HCT116 (cell line): ENCODE data around the gene GRIN3B. TPM values are rescaled to one million over a fixed set of nuclear protein-coding genes. Genes with fewer than 3 reads are reported as not detected.

Source experiments
- ATAC-seq: fragments of 200-7000 bp; cut with Tn5 transposase; 2 replicates; pipeline ENCODE4 v1.9.1; 2020; ENCODE audit warnings: mild to moderate bottlenecking, moderate library complexity
- BruUV-seq: library from RNA; stranded (reverse); fragments of 400-500 nt; replicated peaks from 2 replicates; lab custom pipeline; 2021; lab: Mats Ljungman, UMichigan
- CTCF ChIA-PET: fragments of 300-600 bp; sonication (Branson Sonifier 250); formaldehyde crosslinking; loops from one replicate; lab custom pipeline; 2021; ENCODE audit warnings: antibody characterized with exemption; lab: Charles Lee
- POLR2A ChIA-PET: fragments of 300-600, 350-600 bp; sonication (Branson Sonifier 250); formaldehyde crosslinking; loops from one replicate; lab custom pipeline; 2021; ENCODE audit warnings: antibody characterized with exemption; lab: Charles Lee
- RAD21 ChIA-PET, 2 experiments: fragments of 300-600 bp; sonication (Branson Sonifier 250); formaldehyde crosslinking; loops; one replicate each; lab custom pipeline; 2023; ENCODE audit warnings: low total read pairs in 2 of 2; ENCODE audit not compliant: uncharacterized antibody in 2 of 2, unreplicated experiment in 2 of 2, low non-redundant PET in 1 of 2; lab: Charles Lee
- DNase-seq: peaks from one replicate; pipeline ENCODE4 v3.0.0-alpha.2; 2010; ENCODE audit warnings: low read depth, low spot score
- H2AFZ ChIP-seq: fragments of 200-600 bp; shearing (Covaris generic), sonication (generic); 2 replicates; pipeline ENCODE4 v1.6.1; 2017; ENCODE audit warnings: low read depth, mixed run types, mixed read lengths, antibody characterized with exemption, low read length; ENCODE audit not compliant: poor library complexity, severe bottlenecking
- H3K27ac ChIP-seq: 2 replicates; pipeline ENCODE4 v1.5.1; 2012; ENCODE audit warnings: low read depth, low read length
- H3K27me3 ChIP-seq: fragments of 200-600 bp; sonication (generic); 2 replicates; pipeline ENCODE4 v1.6.1; 2016; ENCODE audit warnings: mixed run types, low read length, mixed read lengths; ENCODE audit not compliant: insufficient read depth
- H3K36me3 ChIP-seq, 2 experiments: fragments of 200-500 bp in 1 of 2; fragments of 200-600 bp in 1 of 2; sonication (Bioruptor generic) in 1 of 2; sonication (generic) in 1 of 2; 2 replicates each; pipeline versions ENCODE4 v1.5.1 to v1.6.1; 2014 to 2016; ENCODE audit warnings: low read length in 2 of 2, inconsistent platforms in 1 of 2, mixed read lengths in 1 of 2, mixed run types in 1 of 2; ENCODE audit not compliant: insufficient read depth in 2 of 2, control insufficient read depth in 1 of 2
- H3K4me1 ChIP-seq, 2 experiments: fragments of 200-600 bp in 1 of 2; sonication (generic) in 1 of 2; 2 replicates each; pipeline versions ENCODE4 v1.5.1 to v1.6.1; 2012 to 2017; ENCODE audit warnings: low read length in 2 of 2, inconsistent platforms in 1 of 2, mild to moderate bottlenecking in 1 of 2, mixed read lengths in 1 of 2, mixed run types in 1 of 2, moderate library complexity in 1 of 2; ENCODE audit not compliant: insufficient read depth in 2 of 2, control insufficient read depth in 1 of 2
- H3K4me2 ChIP-seq: fragments of 200-600 bp; sonication (generic); 2 replicates; pipeline ENCODE4 v1.6.1; 2017; ENCODE audit warnings: mixed run types, low read length, mixed read lengths
- H3K4me3 ChIP-seq, 2 experiments: fragments of 200-600 bp in 1 of 2; sonication (generic) in 1 of 2; replicated peaks in 1 of 2; 2 replicates each; pipeline ENCODE4 v1.5.1; 2011 to 2016; ENCODE audit warnings: low read length in 2 of 2, control low read depth in 1 of 2, low read depth in 1 of 2, mild to moderate bottlenecking in 1 of 2, mixed read lengths in 1 of 2, mixed run types in 1 of 2
- H3K79me2 ChIP-seq: fragments of 200-600 bp; sonication (generic); 2 replicates; pipeline ENCODE4 v1.6.1; 2017; ENCODE audit warnings: mild to moderate bottlenecking, mixed run types, low read length, moderate library complexity, mixed read lengths; ENCODE audit not compliant: insufficient read depth
- H3K9ac ChIP-seq: fragments of 200-600 bp; sonication (generic); 2 replicates; pipeline ENCODE4 v1.6.1; 2016; ENCODE audit warnings: low read length, mixed read lengths
- H3K9me2 ChIP-seq: fragments of 200-600 bp; sonication (generic), shearing (Covaris generic); 2 replicates; pipeline ENCODE4 v1.6.1; 2017; ENCODE audit warnings: mixed run types, mild to moderate bottlenecking, moderate library complexity; ENCODE audit not compliant: insufficient read depth
- H3K9me3 ChIP-seq, 2 experiments: fragments of 200-500 bp in 1 of 2; fragments of 200-600 bp in 1 of 2; sonication (Bioruptor generic) in 1 of 2; sonication (generic) in 1 of 2; 2 replicates each; pipeline ENCODE4 v1.6.1; 2014 to 2017; ENCODE audit warnings: low read length in 2 of 2, mixed read lengths in 2 of 2, inconsistent platforms in 1 of 2, low read depth in 1 of 2, mild to moderate bottlenecking in 1 of 2, mixed run types in 1 of 2, moderate library complexity in 1 of 2; ENCODE audit not compliant: control insufficient read depth in 1 of 2, insufficient read depth in 1 of 2
- H4K20me1 ChIP-seq: fragments of 200-600 bp; sonication (generic), shearing (Covaris generic); 2 replicates; pipeline ENCODE4 v1.6.1; 2017; ENCODE audit warnings: mixed run types, mild to moderate bottlenecking, moderate library complexity; ENCODE audit not compliant: insufficient read depth
- CBX3 ChIP-seq: IDR thresholded peaks from 2 replicates; pipeline ENCODE4 v1.6.1; 2012; ENCODE audit warnings: low read depth
- EGR1 ChIP-seq: IDR thresholded peaks from 2 replicates; pipeline ENCODE4 v1.6.1; 2012; ENCODE audit warnings: low read depth
- ELF1 ChIP-seq: IDR thresholded peaks from 2 replicates; pipeline ENCODE4 v1.6.1; 2012; ENCODE audit warnings: low read depth, borderline replicate concordance
- EZH2 ChIP-seq: fragments of 200-600 bp; sonication (generic); IDR thresholded peaks from 2 replicates; pipeline ENCODE4 v1.6.1; 2017; ENCODE audit warnings: antibody characterized with exemption, mixed run types
- EZH2phosphoT487 ChIP-seq: fragments of 200-600 bp; IDR thresholded peaks from 2 replicates; pipeline ENCODE4 v1.6.1; 2018; ENCODE audit warnings: antibody characterized with exemption, borderline replicate concordance
- FOSL1 ChIP-seq: IDR thresholded peaks from 2 replicates; pipeline ENCODE4 v1.6.1; 2012; ENCODE audit warnings: low read depth
- JUND ChIP-seq: IDR thresholded peaks from 2 replicates; pipeline ENCODE4 v1.6.1; 2012
- POLR2A ChIP-seq: IDR thresholded peaks from 2 replicates; pipeline ENCODE4 v1.7.0; 2011; ENCODE audit warnings: borderline replicate concordance; ENCODE audit not compliant: insufficient read depth, insufficient read length; ENCODE audit errors: extremely low read depth
- POLR2AphosphoS5 ChIP-seq: IDR thresholded peaks from 2 replicates; pipeline ENCODE4 v1.6.1; 2011; ENCODE audit warnings: mild to moderate bottlenecking, low read depth, low read length, moderate library complexity
- RAD21 ChIP-seq: IDR thresholded peaks from 2 replicates; pipeline ENCODE4 v1.6.1; 2012; ENCODE audit warnings: low read depth, mild to moderate bottlenecking
- SIN3A ChIP-seq: IDR thresholded peaks from 2 replicates; pipeline ENCODE4 v1.6.1; 2012; ENCODE audit warnings: low read depth
- SP1 ChIP-seq: IDR thresholded peaks from 2 replicates; pipeline ENCODE4 v1.6.1; 2012; ENCODE audit warnings: low read depth
- TCF7L2 ChIP-seq: IDR thresholded peaks from 2 replicates; pipeline ENCODE4 v1.7.0; 2011; ENCODE audit warnings: borderline replicate concordance, inconsistent platforms; ENCODE audit not compliant: insufficient read depth, insufficient read length; ENCODE audit errors: extremely low read depth
- YY1 ChIP-seq: IDR thresholded peaks from 2 replicates; pipeline ENCODE4 v1.6.1; 2011; ENCODE audit warnings: low read length, low read depth, moderate library complexity, mild to moderate bottlenecking; ENCODE audit not compliant: insufficient replicate concordance; ENCODE audit errors: extremely low read depth
- ZNF274 ChIP-seq: fragments of 200-500 bp; sonication (Bioruptor generic); IDR thresholded peaks from 2 replicates; pipeline ENCODE4 v1.6.1; 2014; ENCODE audit warnings: mild to moderate bottlenecking, low read depth, low read length, inconsistent platforms
- intact Hi-C: fragments of 100-400 bp; cut with micrococcal nuclease; formaldehyde crosslinking; loops from 2 replicates; pipeline ENCODE4 v1.10.0; 2022
- total RNA-seq: library from RNA; stranded (reverse); gene quantifications from one replicate; pipeline ENCODE4 v1.2.1, GENCODE V29; 2021; ENCODE audit not compliant: unreplicated experiment
- TF ChIP-seq, protein P1 (sequence below): IDR thresholded peaks from 2 replicates; pipeline ENCODE4 v1.6.1; 2012
- TF ChIP-seq, protein P2 (sequence below), 3 experiments: fragments of 200-600 bp in 1 of 3; sonication (generic) in 1 of 3; IDR thresholded peaks in 2 of 3; conservative IDR thresholded peaks in 1 of 3; 2 replicates each; pipeline ENCODE4 v1.5.1; 2012 to 2017; ENCODE audit warnings: low read depth in 2 of 3, low read length in 2 of 3, antibody characterized with exemption in 1 of 3, borderline replicate concordance in 1 of 3, control low read depth in 1 of 3, mild to moderate bottlenecking in 1 of 3, mixed read lengths in 1 of 3, mixed run types in 1 of 3, moderate library complexity in 1 of 3; ENCODE audit not compliant: insufficient read depth in 1 of 3

Gene GRIN3B
- total RNA-seq, 1 experiment from 2014 or later: 0.69 TPM

DNA sequence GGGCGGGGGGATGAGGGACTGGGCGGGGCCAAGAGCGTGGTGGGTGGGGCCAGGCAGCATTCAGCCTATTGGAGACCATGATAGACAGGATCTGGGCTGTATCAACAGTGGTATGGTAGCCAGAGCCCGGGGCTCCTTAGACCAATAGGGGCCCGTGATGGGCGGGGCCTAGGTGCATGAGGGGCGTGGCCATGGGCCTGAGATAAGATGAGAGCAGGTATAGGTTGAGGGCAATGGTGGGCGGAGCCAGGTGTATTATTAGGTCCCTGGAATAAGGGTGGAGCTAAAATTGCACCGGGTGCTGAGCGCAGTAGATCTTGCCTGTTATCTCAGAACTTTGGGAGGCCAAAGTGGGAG lies 45.0 kb downstream of the GRIN3B start:
- no TSS peak for BruUV-seq
- POLR2A ChIA-PET: interaction anchor here (1.0 to 2.0 kb wide), 3 partner anchors 16 to 224 kb away, joined by 4 to 7 read pairs (median 7); partner anchors contain the start of genes CIRBP and RNU6-2
- CTCF ChIA-PET: interaction anchor here (1.0 to 1.4 kb wide), 2 partner anchors 20 to 199 kb away, joined by 4 to 7 read pairs; no protein-coding TSS in a partner anchor

DNA sequence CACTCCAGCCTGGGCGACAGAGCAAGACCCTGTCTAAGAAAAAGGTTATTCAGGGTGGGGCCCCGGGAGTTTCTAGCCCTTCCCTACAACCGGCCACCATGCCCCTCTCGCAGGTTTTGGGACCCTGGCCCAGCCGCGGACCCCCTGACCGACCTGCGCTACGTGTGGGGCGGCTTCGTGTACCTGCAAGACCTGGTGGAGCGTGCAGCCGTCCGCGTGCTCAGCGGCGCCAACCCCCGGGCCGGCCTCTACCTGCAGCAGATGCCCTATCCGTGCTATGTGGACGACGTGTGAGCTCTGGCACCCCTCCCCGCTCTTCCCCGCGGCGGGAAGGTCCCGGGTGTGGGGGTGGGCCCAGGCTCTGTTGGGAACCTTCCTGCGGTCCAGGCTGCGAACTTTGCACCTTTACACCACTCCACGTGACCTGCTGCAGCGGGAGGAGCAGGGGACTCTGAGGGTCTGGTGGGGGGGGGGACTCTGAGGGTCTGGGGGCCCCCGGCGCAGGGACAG lies 46.0 kb downstream of the GRIN3B start:
- no peaks in the 10 kb centered on the region for H3K9me2 ChIP-seq
- BruUV-seq: no TSS peak
- H3K27ac ChIP-seq: peak overlapping the region; percentile 50
- ChIA-PET RAD21 (no interaction called here), POLR2A (interaction anchor here (2.0 kb wide), 1 partner anchor 223 kb away, joined by 7 read pairs; the partner anchor contains the start of gene CIRBP), CTCF (interaction anchor here (1.4 kb wide), 1 partner anchor 19 kb away, joined by 7 read pairs; no protein-coding TSS in a partner anchor)
- ATAC-seq (no peak), DNase-seq (no peak)
- intact Hi-C loops: no loop called here
- no peaks in the 10 kb centered on the region for H4K20me1 ChIP-seq
- H3K36me3 ChIP-seq: peaks cover 0 to 15% of the 10 kb centered on the region in 2 experiments; a peak in 1 of 4 replicates
- H3K9me3 ChIP-seq: no peaks in the 10 kb centered on the region
- peaks cover 29 to 51% of the 10 kb centered on the region in 2 experiments for H3K4me1 ChIP-seq
- H3K4me2 ChIP-seq: no peak overlapping the region
- TF ChIP-seq FOSL1 (no peak), EGR1 (no peak), POLR2AphosphoS5 (no peak), ELF1 (no peak), POLR2A (no peak), CBX3 (no peak), RAD21 (no peak), JUND (no peak), TCF7L2 (no peak), EZH2 (no peak), ZNF274 (no peak), EZH2phosphoT487 (no peak), SIN3A (no peak), SP1 (no peak), YY1 (no peak)
- TF ChIP-seq, protein P1, sequence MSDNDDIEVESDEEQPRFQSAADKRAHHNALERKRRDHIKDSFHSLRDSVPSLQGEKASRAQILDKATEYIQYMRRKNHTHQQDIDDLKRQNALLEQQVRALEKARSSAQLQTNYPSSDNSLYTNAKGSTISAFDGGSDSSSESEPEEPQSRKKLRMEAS: no peak
- no peak overlapping the region for H3K4me3 ChIP-seq
- no peak overlapping the region for H2AFZ ChIP-seq
- no peaks in the 10 kb centered on the region for H3K27me3 ChIP-seq
- no peak overlapping the region for H3K9ac ChIP-seq
- H3K79me2 ChIP-seq: peaks cover 8% of the 10 kb centered on the region; the same call in 1 of the 2 replicates

More for the DNA sequence above, 45.0 kb downstream of the GRIN3B start:
- TF ChIP-seq, protein P2, sequence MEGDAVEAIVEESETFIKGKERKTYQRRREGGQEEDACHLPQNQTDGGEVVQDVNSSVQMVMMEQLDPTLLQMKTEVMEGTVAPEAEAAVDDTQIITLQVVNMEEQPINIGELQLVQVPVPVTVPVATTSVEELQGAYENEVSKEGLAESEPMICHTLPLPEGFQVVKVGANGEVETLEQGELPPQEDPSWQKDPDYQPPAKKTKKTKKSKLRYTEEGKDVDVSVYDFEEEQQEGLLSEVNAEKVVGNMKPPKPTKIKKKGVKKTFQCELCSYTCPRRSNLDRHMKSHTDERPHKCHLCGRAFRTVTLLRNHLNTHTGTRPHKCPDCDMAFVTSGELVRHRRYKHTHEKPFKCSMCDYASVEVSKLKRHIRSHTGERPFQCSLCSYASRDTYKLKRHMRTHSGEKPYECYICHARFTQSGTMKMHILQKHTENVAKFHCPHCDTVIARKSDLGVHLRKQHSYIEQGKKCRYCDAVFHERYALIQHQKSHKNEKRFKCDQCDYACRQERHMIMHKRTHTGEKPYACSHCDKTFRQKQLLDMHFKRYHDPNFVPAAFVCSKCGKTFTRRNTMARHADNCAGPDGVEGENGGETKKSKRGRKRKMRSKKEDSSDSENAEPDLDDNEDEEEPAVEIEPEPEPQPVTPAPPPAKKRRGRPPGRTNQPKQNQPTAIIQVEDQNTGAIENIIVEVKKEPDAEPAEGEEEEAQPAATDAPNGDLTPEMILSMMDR (IDR thresholded peaks at IDR 0.05 in 2 of 3, conservative IDR thresholded peaks at IDR 0.05 in 1 of 3; ENCODE audit: borderline replicate concordance in 1 of 3, insufficient read depth in 1 of 3, low read depth in 2 of 3, low read length in 2 of 3): no peak
- peak; percentile 46 for TF ChIP-seq POLR2A
- RAD21 ChIA-PET: no interaction called here
- H3K4me3 ChIP-seq: no peak overlapping the region
- H4K20me1 ChIP-seq: no peaks in the 10 kb centered on the region
- peaks cover 30 to 60% of the 10 kb centered on the region in 2 experiments for H3K4me1 ChIP-seq
- H3K9ac ChIP-seq: no peak overlapping the region
- no peak overlapping the region; the same call in 1 of the 2 replicates for H3K4me2 ChIP-seq
- H3K27ac ChIP-seq: peak overlapping the region; percentile 74
- peaks cover 0 to 15% of the 10 kb centered on the region in 2 experiments; a peak in 1 of 4 replicates for H3K36me3 ChIP-seq
- peak; percentile 69 for ATAC-seq
- no peak overlapping the region for H2AFZ ChIP-seq
- peaks cover 12% of the 10 kb centered on the region; the same call in 1 of the 2 replicates for H3K79me2 ChIP-seq
- DNase-seq: peak; percentile 95
- no peaks in the 10 kb centered on the region for H3K9me2 ChIP-seq
- no peaks in the 10 kb centered on the region for H3K9me3 ChIP-seq
- intact Hi-C loops: no loop called here
- no peaks in the 10 kb centered on the region for H3K27me3 ChIP-seq
